Measurements from ENCODE around the gene AGXT. TPM values are rescaled to one million over a fixed set of nuclear protein-coding genes. Genes with fewer than 3 reads are reported as not detected.

The AGXT gene
- total RNA-seq, 1 experiment from 2014 or later, result 0.34 TPM

DNA sequence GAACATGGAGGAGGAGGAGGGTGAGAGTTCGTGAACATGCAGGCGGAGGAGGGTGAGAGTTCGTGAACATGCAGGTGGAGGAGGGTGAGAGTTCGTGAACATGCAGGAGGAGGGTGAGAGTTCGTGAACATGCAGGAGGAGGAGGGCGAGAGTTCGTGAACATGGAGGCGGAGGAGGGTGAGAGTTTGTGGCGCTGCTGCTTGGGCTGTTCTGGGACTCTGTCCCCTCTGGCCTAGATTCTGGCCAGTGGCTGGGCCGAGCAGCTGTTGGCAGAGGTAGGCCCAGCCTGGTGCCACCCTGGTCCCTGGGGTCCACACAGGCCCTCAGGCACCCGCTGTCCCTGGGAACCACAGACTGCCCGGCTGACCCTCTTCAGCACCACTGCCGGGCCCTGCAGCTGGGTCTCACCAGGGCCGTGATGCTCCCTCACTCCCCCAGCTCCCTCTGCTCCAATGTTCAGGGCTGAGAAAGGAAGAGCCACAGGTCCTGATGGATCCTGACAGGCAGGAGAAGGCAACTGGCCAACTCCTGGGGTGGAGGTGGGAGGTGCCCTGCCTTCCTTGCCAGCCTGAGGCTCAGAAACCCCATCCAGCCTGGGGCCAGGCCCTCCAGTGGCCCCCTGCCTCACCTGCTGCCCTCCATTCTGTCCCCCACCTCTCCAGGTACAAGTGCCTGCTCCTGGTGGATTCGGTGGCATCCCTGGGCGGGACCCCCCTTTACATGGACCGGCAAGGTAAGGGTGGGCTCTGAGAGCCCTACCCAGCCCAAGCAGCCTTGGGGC is 3.9 kb downstream of the AGXT start:
- no peaks in the 10 kb centered on the region for H4K20me1 ChIP-seq (ENCODE audit: insufficient read depth)
- CTCF ChIA-PET, result no interaction called here
- RAD21 ChIA-PET (ENCODE audit: low non-redundant PET in 1 of 2, low total read pairs in 2 of 2, uncharacterized antibody in 2 of 2, unreplicated experiment in 2 of 2), result no interaction called here
- ATAC-seq (no peak), DNase-seq (ENCODE audit: low read depth, low spot score) (no peak)
- no TSS peak for BruUV-seq (replicated peaks)
- H3K4me1 ChIP-seq (ENCODE audit: control insufficient read depth in 1 of 2, insufficient read depth in 2 of 2, low read length in 2 of 2), result no peaks in the 10 kb centered on the region
- H2AFZ ChIP-seq (ENCODE audit: low read depth, low read length, poor library complexity, severe bottlenecking), result no peak overlapping the region
- no peak overlapping the region for H3K27ac ChIP-seq (ENCODE audit: low read depth, low read length)
- no peak overlapping the region for H3K4me2 ChIP-seq (ENCODE audit: low read length)
- no peaks in the 10 kb centered on the region for H3K9me2 ChIP-seq (ENCODE audit: insufficient read depth)
- H3K4me3 ChIP-seq (replicated peaks in 1 of 2; ENCODE audit: low read depth in 1 of 2, low read length in 2 of 2), result no peak overlapping the region
- no peak overlapping the region for H3K9ac ChIP-seq (ENCODE audit: low read length)
- TF ChIP-seq, protein P1, sequence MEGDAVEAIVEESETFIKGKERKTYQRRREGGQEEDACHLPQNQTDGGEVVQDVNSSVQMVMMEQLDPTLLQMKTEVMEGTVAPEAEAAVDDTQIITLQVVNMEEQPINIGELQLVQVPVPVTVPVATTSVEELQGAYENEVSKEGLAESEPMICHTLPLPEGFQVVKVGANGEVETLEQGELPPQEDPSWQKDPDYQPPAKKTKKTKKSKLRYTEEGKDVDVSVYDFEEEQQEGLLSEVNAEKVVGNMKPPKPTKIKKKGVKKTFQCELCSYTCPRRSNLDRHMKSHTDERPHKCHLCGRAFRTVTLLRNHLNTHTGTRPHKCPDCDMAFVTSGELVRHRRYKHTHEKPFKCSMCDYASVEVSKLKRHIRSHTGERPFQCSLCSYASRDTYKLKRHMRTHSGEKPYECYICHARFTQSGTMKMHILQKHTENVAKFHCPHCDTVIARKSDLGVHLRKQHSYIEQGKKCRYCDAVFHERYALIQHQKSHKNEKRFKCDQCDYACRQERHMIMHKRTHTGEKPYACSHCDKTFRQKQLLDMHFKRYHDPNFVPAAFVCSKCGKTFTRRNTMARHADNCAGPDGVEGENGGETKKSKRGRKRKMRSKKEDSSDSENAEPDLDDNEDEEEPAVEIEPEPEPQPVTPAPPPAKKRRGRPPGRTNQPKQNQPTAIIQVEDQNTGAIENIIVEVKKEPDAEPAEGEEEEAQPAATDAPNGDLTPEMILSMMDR (IDR thresholded peaks at IDR 0.05 in 2 of 3, conservative IDR thresholded peaks at IDR 0.05 in 1 of 3; ENCODE audit: borderline replicate concordance in 1 of 3, insufficient read depth in 1 of 3, low read depth in 2 of 3, low read length in 2 of 3), result no peak
- TF ChIP-seq SIN3A (IDR thresholded peaks at IDR 0.05; ENCODE audit: low read depth) (no peak), SP1 (IDR thresholded peaks at IDR 0.05; ENCODE audit: low read depth) (no peak), POLR2A (IDR thresholded peaks at IDR 0.05; ENCODE audit: borderline replicate concordance, extremely low read depth, insufficient read depth, insufficient read length) (no peak)
- no peaks in the 10 kb centered on the region for H3K79me2 ChIP-seq (ENCODE audit: insufficient read depth, low read length)
- H3K27me3 ChIP-seq (ENCODE audit: insufficient read depth, low read length), result no peaks in the 10 kb centered on the region
- H3K36me3 ChIP-seq (ENCODE audit: control insufficient read depth in 1 of 2, insufficient read depth in 2 of 2, low read length in 2 of 2), result no peaks in the 10 kb centered on the region
- intact Hi-C loops (cut with micrococcal nuclease), result no loop called here
- H3K9me3 ChIP-seq (ENCODE audit: control insufficient read depth in 1 of 2, insufficient read depth in 1 of 2, low read depth in 1 of 2, low read length in 2 of 2), result no peaks in the 10 kb centered on the region
- POLR2A ChIA-PET, result no interaction called here

DNA sequence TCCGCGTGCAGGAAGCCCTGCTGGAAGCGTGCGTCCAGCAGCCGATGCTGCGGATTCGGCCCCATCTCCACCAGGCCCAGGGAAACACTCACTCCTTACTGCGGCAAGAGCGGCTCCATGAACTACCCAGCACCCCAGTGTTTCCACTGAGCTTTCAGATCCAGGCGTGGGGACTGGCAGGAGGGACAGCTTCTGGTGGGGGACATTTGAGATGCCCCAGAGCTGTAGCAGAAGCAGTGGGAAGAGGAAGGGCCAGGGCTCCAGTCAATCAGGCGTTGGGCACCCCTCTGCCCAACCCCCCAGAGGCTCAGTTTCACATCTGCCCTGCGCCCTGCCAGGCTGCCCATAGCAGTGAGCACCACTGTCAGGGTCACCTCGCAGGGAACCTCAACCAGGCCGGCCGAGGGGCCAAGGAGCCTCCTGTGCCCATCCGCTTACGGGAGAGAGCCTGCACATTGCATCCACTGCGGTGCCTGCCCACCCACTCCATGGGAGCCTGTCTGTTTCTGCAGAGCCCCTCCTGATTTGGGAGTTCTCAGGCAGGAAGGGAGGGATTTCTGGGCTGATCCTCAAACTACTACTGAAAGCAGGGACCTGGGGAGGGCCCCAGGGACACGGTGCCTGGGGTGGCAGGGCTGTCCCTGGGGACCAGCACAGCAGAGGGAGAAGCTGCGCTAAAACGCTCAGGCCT is 4.6 kb downstream of the AGXT start:
- H3K9me3 ChIP-seq (ENCODE audit: control insufficient read depth in 1 of 2, insufficient read depth in 1 of 2, low read depth in 1 of 2, low read length in 2 of 2), result no peaks in the 10 kb centered on the region
- ATAC-seq (no peak), DNase-seq (ENCODE audit: low read depth, low spot score) (no peak)
- ChIA-PET POLR2A (no interaction called here), CTCF (no interaction called here), RAD21 (ENCODE audit: low non-redundant PET in 1 of 2, low total read pairs in 2 of 2, uncharacterized antibody in 2 of 2, unreplicated experiment in 2 of 2) (no interaction called here)
- H3K4me3 ChIP-seq (replicated peaks in 1 of 2; ENCODE audit: low read depth in 1 of 2, low read length in 2 of 2), result no peak overlapping the region
- no peak overlapping the region for H3K4me2 ChIP-seq (ENCODE audit: low read length)
- BruUV-seq (replicated peaks), result no TSS peak
- H3K79me2 ChIP-seq (ENCODE audit: insufficient read depth, low read length), result no peaks in the 10 kb centered on the region
- no peak overlapping the region for H3K27ac ChIP-seq (ENCODE audit: low read depth, low read length)
- H3K36me3 ChIP-seq (ENCODE audit: control insufficient read depth in 1 of 2, insufficient read depth in 2 of 2, low read length in 2 of 2), result no peaks in the 10 kb centered on the region
- no peaks in the 10 kb centered on the region for H3K4me1 ChIP-seq (ENCODE audit: control insufficient read depth in 1 of 2, insufficient read depth in 2 of 2, low read length in 2 of 2)
- intact Hi-C loops (cut with micrococcal nuclease), result no loop called here
- no peaks in the 10 kb centered on the region for H3K9me2 ChIP-seq (ENCODE audit: insufficient read depth)
- H2AFZ ChIP-seq (ENCODE audit: low read depth, low read length, poor library complexity, severe bottlenecking), result no peak overlapping the region
- no peaks in the 10 kb centered on the region for H4K20me1 ChIP-seq (ENCODE audit: insufficient read depth)
- H3K9ac ChIP-seq (ENCODE audit: low read length), result no peak overlapping the region
- H3K27me3 ChIP-seq (ENCODE audit: insufficient read depth, low read length), result no peaks in the 10 kb centered on the region
- TF ChIP-seq CBX3 (IDR thresholded peaks at IDR 0.05; ENCODE audit: low read depth) (no peak), POLR2A (IDR thresholded peaks at IDR 0.05; ENCODE audit: borderline replicate concordance, extremely low read depth, insufficient read depth, insufficient read length) (no peak), EGR1 (IDR thresholded peaks at IDR 0.05; ENCODE audit: low read depth) (no peak), ZFX (IDR thresholded peaks at IDR 0.05) (no peak), YY1 (IDR thresholded peaks at IDR 0.05; ENCODE audit: extremely low read depth, insufficient replicate concordance, low read depth, low read length) (no peak), POLR2AphosphoS5 (IDR thresholded peaks at IDR 0.05; ENCODE audit: low read depth, low read length) (no peak), RAD21 (IDR thresholded peaks at IDR 0.05; ENCODE audit: low read depth) (no peak)
- TF ChIP-seq, protein P2, sequence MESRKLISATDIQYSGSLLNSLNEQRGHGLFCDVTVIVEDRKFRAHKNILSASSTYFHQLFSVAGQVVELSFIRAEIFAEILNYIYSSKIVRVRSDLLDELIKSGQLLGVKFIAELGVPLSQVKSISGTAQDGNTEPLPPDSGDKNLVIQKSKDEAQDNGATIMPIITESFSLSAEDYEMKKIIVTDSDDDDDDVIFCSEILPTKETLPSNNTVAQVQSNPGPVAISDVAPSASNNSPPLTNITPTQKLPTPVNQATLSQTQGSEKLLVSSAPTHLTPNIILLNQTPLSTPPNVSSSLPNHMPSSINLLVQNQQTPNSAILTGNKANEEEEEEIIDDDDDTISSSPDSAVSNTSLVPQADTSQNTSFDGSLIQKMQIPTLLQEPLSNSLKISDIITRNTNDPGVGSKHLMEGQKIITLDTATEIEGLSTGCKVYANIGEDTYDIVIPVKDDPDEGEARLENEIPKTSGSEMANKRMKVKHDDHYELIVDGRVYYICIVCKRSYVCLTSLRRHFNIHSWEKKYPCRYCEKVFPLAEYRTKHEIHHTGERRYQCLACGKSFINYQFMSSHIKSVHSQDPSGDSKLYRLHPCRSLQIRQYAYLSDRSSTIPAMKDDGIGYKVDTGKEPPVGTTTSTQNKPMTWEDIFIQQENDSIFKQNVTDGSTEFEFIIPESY (IDR thresholded peaks at IDR 0.05; ENCODE audit: extremely low read depth, insufficient replicate concordance, low read length), result no peak
- TF ChIP-seq, protein P1 (IDR thresholded peaks at IDR 0.05 in 2 of 3, conservative IDR thresholded peaks at IDR 0.05 in 1 of 3; ENCODE audit: borderline replicate concordance in 1 of 3, insufficient read depth in 1 of 3, low read depth in 2 of 3, low read length in 2 of 3), result no peak
